ENCODE data around the gene TMEM184B. TPM values are rescaled to one million over a fixed set of nuclear protein-coding genes. Genes with fewer than 3 reads are reported as not detected.
A peak's percentile ranks its signal among the peaks of the same experiment; 100 is the strongest.

The TMEM184B gene
- total and polyA plus RNA-seq, 2 experiments from 2014 or later: 42.2 to 95.1 TPM

GRCh38 chr22:38238519-38239071, 34.2 kb downstream of the TMEM184B start:
- H3K27ac Mint-ChIP-seq: peak overlapping the region; percentile 84
- Histone ChIP-seq H2AFZ (no peak overlapping the region), H3K27ac (ENCODE audit: low read depth) (no peak overlapping the region), H3K36me3 (ENCODE audit: insufficient read depth) (no peaks in the 10 kb centered on the region; the same call in 1 of the 2 replicates), H3K4me3 (no peak overlapping the region), H3F3A (replicated peaks; ENCODE audit: low read depth) (no peaks in the 10 kb centered on the region), H3K4me1 (ENCODE audit: insufficient read depth) (0 out of 2 replicates have a peak, but pooled peaks cover 2% of the 10 kb centered on the region), H3K4me2 (no peak overlapping the region), H4K20me1 (replicated peaks; ENCODE audit: insufficient read depth) (peaks cover 3% of the 10 kb centered on the region; the same call in 1 of the 2 replicates), H3K27me3 (ENCODE audit: insufficient read depth) (no peaks in the 10 kb centered on the region), H3K79me2 (replicated peaks; ENCODE audit: insufficient read depth) (no peaks in the 10 kb centered on the region), H3K9me2 (ENCODE audit: insufficient read depth) (no peaks in the 10 kb centered on the region)
- H3K27me3 Mint-ChIP-seq (ENCODE audit: insufficient read depth, low read depth, poor library complexity): peaks cover 6% of the 10 kb centered on the region
- no peaks in the 10 kb centered on the region for H3K9me3 Mint-ChIP-seq
- no peak for TF ChIP-seq CTCF (conservative IDR thresholded peaks at IDR 0.05; ENCODE audit: low read depth in 2 of 2)
- no peak for TF ChIP-seq ZNF462 (CRISPR knock-in tag; IDR thresholded peaks at IDR 0.05)
- TF ChIP-seq POLR2AphosphoS5 (IDR thresholded peaks at IDR 0.05; ENCODE audit: low read depth): no peak
- no peak for TF ChIP-seq REST (IDR thresholded peaks at IDR 0.05; ENCODE audit: unreplicated experiment)
- TF ChIP-seq CREB1 (CRISPR knock-in tag; IDR thresholded peaks at IDR 0.05; ENCODE audit: low read depth): no peak
- no peak for TF ChIP-seq ZNF331 (CRISPR knock-in tag; IDR thresholded peaks at IDR 0.05; ENCODE audit: low read depth)
- TF ChIP-seq EZH2 (IDR thresholded peaks at IDR 0.05; ENCODE audit: low read depth, unreplicated experiment): no peak
- no peak for TF ChIP-seq ZNF114 (CRISPR knock-in tag; IDR thresholded peaks at IDR 0.05)
- no peak for TF ChIP-seq STAT1 (IDR thresholded peaks at IDR 0.05; ENCODE audit: unreplicated experiment)
- no peak for TF ChIP-seq EZH2phosphoT487 (IDR thresholded peaks at IDR 0.05; ENCODE audit: unreplicated experiment)
- no peak for TF ChIP-seq NANOG (IDR thresholded peaks at IDR 0.05; ENCODE audit: borderline replicate concordance)
- no peak for TF ChIP-seq ETS1 (IDR thresholded peaks at IDR 0.05)
- no peak for TF ChIP-seq JUNB (IDR thresholded peaks at IDR 0.05; ENCODE audit: unreplicated experiment)
- no peak overlapping the region for H3K4me3 Mint-ChIP-seq
- H3K36me3 Mint-ChIP-seq (ENCODE audit: low read depth): peaks cover 21% of the 10 kb centered on the region
- peaks cover 33% of the 10 kb centered on the region for H3K4me1 Mint-ChIP-seq
- ATAC-seq (no peak), DNase-seq (ENCODE audit: low spot score) (no peak)

Measured in GM23338 (cell line).